ENCODE data around the gene RGS3.
A peak's percentile ranks its signal among the peaks of the same experiment; 100 is the strongest.

Gene RGS3

GRCh38 chr9:113590389-113590788 is 126.9 kb downstream of the RGS3 start:
- DNase-seq = no peak

- peak; percentile 94 for DNase-seq
These were observed 127.7 kb downstream of the RGS3 start for GRCh38 chr9:113590991-113591898.

DNA sequence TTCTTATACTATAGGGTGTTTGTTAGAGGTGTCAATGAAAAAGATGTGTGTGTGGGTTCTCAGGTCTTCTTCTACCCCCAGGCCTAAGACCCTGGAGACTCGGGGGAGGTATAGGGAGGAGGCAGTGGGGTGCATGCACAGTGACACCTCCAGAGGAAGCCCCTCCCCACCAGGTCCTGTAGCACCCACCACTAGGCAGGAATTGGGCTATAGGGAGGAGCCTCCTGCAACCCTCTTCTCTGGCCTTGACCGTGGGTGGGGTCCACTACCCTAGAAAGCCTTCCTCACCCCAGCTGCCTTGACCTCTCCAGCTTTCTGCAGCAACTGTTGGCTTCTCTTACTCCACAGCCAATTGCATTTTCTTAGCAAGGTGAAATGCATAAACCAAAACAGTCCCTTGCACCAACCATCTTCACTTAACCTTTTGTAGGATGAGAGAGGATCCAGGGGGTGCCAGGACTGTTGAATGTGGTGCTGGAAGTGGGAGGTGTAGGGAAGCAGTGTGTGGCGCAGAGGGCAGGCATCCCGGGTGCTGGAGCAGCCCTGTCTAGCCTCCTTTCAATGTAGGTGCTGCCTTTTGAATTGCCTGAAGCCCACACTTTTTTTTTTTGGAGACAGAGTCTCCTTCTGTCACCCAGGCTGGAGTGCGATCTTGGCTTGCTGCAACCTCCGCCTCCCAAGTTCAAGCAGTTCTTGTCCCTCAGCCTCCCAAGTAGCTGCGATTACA is 128.5 kb downstream of the RGS3 start:
- no peak for DNase-seq

GRCh38 chr9:113592876-113593575 is 129.5 kb downstream of the RGS3 start:
- no peak for DNase-seq

DNA sequence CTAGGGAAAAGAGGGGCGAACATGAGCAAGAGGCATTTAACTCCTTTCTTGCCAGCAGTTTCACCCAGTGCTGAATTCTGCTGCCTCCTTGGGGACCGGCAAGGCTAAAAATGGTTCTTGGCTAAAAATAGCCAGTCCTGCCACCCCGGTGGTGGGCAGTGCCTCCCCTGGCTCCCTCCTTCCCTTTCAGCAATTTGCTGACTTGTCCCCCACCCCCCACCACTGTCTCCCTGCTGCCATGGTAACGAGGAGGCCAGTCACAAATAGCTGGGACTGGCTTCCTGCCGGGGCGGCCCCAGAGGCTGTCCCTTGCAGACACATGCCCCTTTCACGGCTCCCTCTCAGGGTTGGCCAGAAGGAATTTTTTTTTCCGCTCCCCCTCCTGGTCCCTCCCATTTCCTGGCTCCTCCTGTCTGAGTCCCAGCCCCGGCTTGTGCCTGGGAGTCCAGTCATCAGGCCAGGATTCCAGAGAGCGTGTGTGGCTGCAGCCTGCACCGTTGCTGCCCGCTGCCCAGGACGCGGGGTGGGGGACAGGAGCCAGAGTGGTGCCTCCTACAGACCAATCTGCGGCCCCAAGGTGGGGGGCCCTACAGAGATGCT is 130.3 kb downstream of the RGS3 start:
- peak; percentile 96 for DNase-seq

- DNase-seq = no peak
These were observed 131.2 kb downstream of the RGS3 start for GRCh38 chr9:113594484-113595299.

DNA sequence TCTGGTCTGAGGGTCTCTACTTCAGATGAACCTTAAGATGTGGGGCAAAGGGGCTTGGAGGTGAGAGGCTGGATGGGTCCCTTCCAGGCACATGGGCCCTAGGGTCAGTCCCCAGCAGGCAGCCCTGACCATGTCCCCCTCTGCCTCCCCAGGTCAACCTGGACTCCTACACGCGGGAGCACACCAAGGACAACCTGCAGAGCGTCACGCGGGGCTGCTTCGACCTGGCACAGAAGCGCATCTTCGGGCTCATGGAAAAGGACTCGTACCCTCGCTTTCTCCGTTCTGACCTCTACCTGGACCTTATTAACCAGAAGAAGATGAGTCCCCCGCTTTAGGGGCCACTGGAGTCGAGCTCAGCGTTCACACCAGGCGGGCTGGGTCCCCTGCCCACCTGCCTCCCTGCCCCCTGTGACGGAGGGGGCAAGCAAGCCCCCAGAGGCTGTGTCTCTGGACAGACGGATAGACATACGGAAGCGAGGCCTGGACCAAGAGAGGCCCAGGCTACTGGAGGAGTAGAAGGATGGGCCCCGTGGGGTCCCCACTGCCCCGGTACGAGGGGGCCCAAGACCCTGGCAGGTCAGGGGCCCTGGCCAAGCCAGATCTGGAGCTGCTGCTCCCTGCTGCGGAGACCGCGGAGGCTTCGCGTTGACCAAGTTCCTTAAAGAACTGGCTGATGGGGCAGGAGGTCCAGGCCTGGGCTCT is 133.2 kb downstream of the RGS3 start:
- no peak for DNase-seq

GRCh38 chr9:113597390-113598241 is 134.1 kb downstream of the RGS3 start:
- DNase-seq = no peak

GRCh38 chr9:113598451-113598850 is 134.9 kb downstream of the RGS3 start:
- DNase-seq = no peak

DNA sequence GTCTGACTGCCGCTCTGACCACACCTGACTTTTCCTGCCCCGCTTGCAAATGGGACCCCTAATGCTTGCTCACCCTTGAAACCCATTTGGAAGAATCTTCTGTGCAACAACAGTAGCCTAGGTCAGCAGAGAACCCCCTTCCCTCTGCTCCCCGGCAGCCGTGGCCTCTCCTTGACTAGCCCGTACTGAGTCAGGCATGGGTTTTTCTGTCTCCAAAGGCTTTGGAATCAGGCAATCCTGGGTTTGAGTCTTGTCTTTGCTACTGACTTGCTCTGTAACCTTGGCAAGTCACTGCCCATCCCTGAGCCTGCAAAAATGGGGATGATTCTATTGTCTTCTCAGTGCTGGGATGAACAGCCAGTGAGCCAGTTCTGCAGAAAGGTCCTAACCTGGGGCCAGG is 135.4 kb downstream of the RGS3 start:
- no peak for DNase-seq

DNA sequence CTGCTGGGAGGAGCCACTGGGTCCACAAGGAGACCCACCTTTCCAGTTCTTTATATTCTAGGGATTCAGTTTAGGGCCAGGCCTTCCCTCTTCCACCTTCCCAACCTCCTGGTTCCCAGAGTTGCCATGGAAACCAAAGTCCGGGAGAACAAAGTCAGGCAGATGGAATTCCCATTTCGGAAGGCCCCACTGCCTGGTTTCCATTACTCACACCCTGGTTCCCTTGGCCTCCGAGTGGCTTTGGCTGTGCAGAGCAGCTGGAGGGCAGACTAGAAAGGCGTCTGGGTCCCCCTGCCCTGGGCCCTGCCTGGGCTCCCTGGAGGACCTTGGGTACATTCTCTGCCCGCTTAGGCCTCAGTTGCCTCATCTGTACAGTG is 136.1 kb downstream of the RGS3 start:
- peak; percentile 81 for DNase-seq

GRCh38 chr9:113600023-113600823 is 136.7 kb downstream of the RGS3 start:
- DNase-seq = no peak

- DNase-seq = no peak
These were observed 137.5 kb downstream of the RGS3 start for GRCh38 chr9:113600871-113601614.

DNA sequence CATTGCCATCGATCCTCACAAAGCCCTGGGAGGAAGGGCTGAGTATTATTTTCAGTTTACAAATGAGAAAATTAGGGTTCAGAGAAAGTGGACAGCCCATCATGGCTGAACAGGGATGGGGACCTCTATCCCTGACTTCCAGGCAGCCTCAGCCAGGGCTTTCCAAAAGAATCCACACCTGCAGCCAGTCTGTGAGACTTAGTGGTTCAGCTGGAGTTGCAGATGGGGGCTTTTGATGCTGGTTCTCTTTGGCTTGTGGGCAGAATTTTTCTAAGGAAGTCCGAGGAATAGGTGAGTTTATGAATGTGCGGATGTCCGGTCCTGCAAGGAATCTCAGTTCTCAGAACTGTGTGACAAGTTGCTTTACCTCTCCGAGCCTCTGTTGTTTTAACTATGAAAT is 138.1 kb downstream of the RGS3 start:
- no peak for DNase-seq

GRCh38 chr9:113602126-113603047 is 138.9 kb downstream of the RGS3 start:
- DNase-seq = peak; percentile 88

GRCh38 chr9:113603048-113603375 is 139.5 kb downstream of the RGS3 start:
- no peak for DNase-seq

GRCh38 chr9:113603773-113604172 is 140.2 kb downstream of the RGS3 start:
- DNase-seq = no peak

DNA sequence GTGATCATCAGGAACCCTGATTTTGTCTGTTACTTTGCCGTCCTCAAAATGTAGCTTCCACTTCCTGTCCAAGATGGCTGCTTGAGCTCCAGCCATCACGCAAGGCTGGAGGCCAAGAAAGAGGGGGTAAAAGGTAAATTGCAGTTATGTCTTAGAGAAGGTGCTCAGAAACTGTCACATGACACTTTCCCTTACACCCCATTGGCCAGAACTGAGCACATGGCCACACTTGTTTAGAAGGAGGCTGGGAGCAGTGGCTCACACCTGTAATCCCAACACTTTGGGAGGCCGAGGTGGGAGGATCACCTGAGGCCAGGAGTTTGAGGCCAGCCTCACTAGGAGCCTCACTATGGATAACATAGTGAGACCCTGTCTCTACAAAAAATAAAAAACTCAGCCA is 140.9 kb downstream of the RGS3 start:
- no peak for DNase-seq
